Measurements from ENCODE around the gene CWC27. TPM values are rescaled to one million over a fixed set of nuclear protein-coding genes. Genes with fewer than 3 reads are reported as not detected.
A peak's percentile ranks its signal among the peaks of the same experiment; 100 is the strongest.

CWC27 gene
- total RNA-seq, 2 donors from 2014 or later: 10.9 to 14.0 TPM

DNA sequence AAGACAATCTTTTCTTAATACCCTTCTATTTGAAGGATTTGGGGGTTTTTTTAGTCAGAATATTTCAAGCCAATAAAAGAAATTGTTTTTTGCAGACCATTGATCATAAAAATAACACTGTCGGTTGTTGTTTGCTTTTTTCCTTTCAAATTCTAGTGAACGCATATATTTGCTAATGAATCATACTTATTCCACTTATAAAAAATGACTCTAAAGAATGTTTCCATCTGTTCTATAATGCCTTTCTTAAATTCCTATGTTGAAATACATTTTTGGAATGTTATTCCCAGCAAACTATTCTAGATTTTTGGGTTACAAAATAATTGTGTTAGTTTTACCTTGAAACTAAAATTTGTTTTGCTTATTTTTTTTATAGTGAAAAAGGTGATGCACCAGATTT, 32.2 kb downstream of the CWC27 start:
- Histone ChIP-seq H3K4me1 (no peaks in the 10 kb centered on the region), H3K36me3 (replicated peaks in 1 of 2; ENCODE audit: insufficient read depth in 1 of 2, low read depth in 2 of 2) (peaks cover 0 to 3% of the 10 kb centered on the region in 2 donors), H3K9me3 (no peaks in the 10 kb centered on the region), H3K27me3 (no peaks in the 10 kb centered on the region), H3K27ac (no peak overlapping the region), H3K4me3 (no peak overlapping the region)
- no peak for ATAC-seq
- TF ChIP-seq, protein P1, sequence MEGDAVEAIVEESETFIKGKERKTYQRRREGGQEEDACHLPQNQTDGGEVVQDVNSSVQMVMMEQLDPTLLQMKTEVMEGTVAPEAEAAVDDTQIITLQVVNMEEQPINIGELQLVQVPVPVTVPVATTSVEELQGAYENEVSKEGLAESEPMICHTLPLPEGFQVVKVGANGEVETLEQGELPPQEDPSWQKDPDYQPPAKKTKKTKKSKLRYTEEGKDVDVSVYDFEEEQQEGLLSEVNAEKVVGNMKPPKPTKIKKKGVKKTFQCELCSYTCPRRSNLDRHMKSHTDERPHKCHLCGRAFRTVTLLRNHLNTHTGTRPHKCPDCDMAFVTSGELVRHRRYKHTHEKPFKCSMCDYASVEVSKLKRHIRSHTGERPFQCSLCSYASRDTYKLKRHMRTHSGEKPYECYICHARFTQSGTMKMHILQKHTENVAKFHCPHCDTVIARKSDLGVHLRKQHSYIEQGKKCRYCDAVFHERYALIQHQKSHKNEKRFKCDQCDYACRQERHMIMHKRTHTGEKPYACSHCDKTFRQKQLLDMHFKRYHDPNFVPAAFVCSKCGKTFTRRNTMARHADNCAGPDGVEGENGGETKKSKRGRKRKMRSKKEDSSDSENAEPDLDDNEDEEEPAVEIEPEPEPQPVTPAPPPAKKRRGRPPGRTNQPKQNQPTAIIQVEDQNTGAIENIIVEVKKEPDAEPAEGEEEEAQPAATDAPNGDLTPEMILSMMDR (IDR thresholded peaks at IDR 0.05): no peak
- no peak for TF ChIP-seq POLR2A (IDR thresholded peaks at IDR 0.05)
- intact Hi-C loops (cut with DNase I): no loop called here
- 89 to 94% methylated on average over 2 of the region's 2 CpGs for WGBS, 2 donors
- no peak for DNase-seq

DNA sequence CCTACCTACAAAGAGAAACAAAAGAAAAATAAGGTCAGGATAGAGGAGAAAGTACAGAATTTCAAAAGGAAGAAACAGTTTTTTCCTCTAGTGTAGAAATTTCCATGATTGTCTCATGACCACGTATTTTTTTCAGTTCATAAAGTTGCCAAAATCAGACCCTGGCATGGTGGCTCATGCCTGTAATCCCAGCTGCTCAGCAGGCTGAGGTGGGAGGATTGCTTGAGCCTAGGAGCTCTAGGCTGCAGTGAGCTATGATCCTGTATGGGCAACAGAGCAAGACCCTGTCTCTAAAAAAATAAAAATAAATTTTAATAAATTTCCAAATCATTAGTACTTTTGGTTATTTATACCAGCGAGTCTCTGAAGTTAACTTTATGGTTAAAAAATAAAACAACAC, 37.8 kb downstream of the CWC27 start:
- WGBS, 2 donors: 76 to 82% methylated on average over 2 of the region's 2 CpGs
- DNase-seq (no peak), ATAC-seq (no peak)
- no peaks in the 10 kb centered on the region for H3K27me3 ChIP-seq
- peaks cover 0 to 3% of the 10 kb centered on the region in 2 donors for H3K36me3 ChIP-seq (replicated peaks in 1 of 2; ENCODE audit: insufficient read depth in 1 of 2, low read depth in 2 of 2)
- no peak overlapping the region for H3K4me3 ChIP-seq
- H3K9me3 ChIP-seq: no peaks in the 10 kb centered on the region
- H3K27ac ChIP-seq: no peak overlapping the region
- no peaks in the 10 kb centered on the region for H3K4me1 ChIP-seq
- TF ChIP-seq, protein P1 (IDR thresholded peaks at IDR 0.05): no peak
- TF ChIP-seq POLR2A (IDR thresholded peaks at IDR 0.05): no peak
- intact Hi-C loops (cut with DNase I): no loop called here

DNA sequence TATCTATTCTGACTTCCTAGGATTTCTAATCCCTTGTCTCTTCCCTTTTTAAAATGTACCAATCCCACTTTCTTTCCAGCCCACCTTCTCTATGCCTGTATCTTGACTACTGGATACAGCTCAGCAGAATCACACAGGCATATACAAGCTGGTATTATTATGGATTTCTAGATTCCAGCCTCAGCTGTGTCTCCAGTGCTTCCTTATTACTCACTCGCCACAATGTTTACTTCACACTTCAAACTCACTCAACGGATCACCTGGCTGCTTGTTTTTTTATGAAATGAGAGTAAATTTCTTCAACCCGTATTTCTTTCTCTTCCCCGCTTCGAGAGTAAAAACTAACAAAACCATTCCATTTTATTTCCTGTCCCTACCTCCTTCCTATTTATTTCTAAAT, 38.8 kb downstream of the CWC27 start:
- no peak for ATAC-seq
- no peaks in the 10 kb centered on the region for H3K27me3 ChIP-seq
- H3K9me3 ChIP-seq: no peaks in the 10 kb centered on the region
- TF ChIP-seq, protein P1 (IDR thresholded peaks at IDR 0.05): no peak
- TF ChIP-seq POLR2A (IDR thresholded peaks at IDR 0.05): no peak
- WGBS, 2 donors: 78 to 84% methylated on average over 5 of the region's 5 CpGs
- no peak for DNase-seq
- H3K27ac ChIP-seq: no peak overlapping the region
- H3K36me3 ChIP-seq (replicated peaks in 1 of 2; ENCODE audit: insufficient read depth in 1 of 2, low read depth in 2 of 2): peaks cover 0 to 3% of the 10 kb centered on the region in 2 donors
- H3K4me1 ChIP-seq: no peaks in the 10 kb centered on the region
- H3K4me3 ChIP-seq: no peak overlapping the region
- intact Hi-C loops (cut with DNase I): no loop called here

DNA sequence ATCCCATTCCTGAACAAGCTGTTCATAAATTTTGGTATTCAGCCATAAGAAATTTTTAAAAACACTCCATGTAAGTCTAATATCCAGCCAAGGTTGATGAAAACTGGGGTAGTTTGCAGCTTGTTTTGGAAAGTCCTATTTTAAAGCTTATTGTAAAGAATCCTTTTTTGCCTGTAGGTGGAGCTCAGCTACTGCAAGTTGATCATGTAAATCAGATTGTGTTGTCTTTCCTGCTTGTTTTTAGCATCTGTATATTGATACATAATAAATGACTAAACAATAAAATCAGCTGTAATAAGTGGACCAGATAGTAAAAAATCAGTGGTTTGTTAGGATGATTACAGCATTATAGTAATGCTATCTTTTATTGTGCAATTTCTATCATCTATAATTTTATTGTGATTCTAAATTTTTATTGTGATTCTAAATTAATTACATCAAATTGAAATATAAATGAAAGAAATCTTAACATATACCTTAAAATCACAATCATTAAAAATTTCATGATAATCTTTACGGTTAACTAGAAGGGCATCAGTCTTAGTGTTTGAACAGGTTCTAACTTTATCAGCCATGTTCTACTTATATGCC, 42.4 kb downstream of the CWC27 start:
- TF ChIP-seq POLR2A (IDR thresholded peaks at IDR 0.05): no peak
- TF ChIP-seq, protein P1 (IDR thresholded peaks at IDR 0.05): peak; percentile 19 to 62 (median 53)
- no peaks in the 10 kb centered on the region for H3K27me3 ChIP-seq
- DNase-seq (no peak), ATAC-seq (no peak)
- intact Hi-C loops (cut with DNase I): no loop called here
- no peaks in the 10 kb centered on the region for H3K36me3 ChIP-seq (replicated peaks in 1 of 2; ENCODE audit: insufficient read depth in 1 of 2, low read depth in 2 of 2)
- H3K9me3 ChIP-seq: no peaks in the 10 kb centered on the region
- no peaks in the 10 kb centered on the region for H3K4me1 ChIP-seq
- no peak overlapping the region for H3K4me3 ChIP-seq
- 65 to 79% methylated on average over 1 of the region's 1 CpG for WGBS, 2 donors
- no peak overlapping the region for H3K27ac ChIP-seq

DNA sequence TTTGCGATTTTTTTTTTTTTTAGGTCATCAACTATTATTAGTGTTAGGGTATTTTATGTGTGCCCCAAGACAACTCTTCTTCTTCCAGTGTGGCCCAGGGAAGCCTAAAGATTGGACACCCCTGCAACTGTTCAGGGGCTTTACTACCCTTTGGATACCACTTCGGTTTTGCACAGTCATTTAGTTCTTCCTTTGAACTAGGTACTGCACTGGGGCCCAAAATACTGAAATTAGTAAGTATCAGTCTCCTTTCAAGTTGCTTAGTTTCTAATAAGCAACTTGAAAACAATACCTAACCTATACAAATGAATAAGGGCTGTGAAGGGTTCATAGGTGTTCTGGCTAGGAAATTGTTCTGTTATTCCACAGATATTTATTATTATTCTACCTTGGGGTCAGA, 45.3 kb downstream of the CWC27 start:
- no peak for TF ChIP-seq POLR2A (IDR thresholded peaks at IDR 0.05)
- TF ChIP-seq, protein P1 (IDR thresholded peaks at IDR 0.05): no peak
- no peaks in the 10 kb centered on the region for H3K36me3 ChIP-seq (replicated peaks in 1 of 2; ENCODE audit: insufficient read depth in 1 of 2, low read depth in 2 of 2)
- no peaks in the 10 kb centered on the region for H3K27me3 ChIP-seq
- WGBS, 2 donors: 82 to 84% methylated on average over 2 of the region's 2 CpGs
- no peaks in the 10 kb centered on the region for H3K9me3 ChIP-seq
- DNase-seq (no peak), ATAC-seq (no peak)
- no peak overlapping the region for H3K27ac ChIP-seq
- intact Hi-C loops (cut with DNase I): no loop called here
- H3K4me3 ChIP-seq: no peak overlapping the region
- H3K4me1 ChIP-seq: peaks cover 11% of the 10 kb centered on the region

All from body of pancreas (tissue), 4 donors.